Measurements from ENCODE around the gene SPEF1. TPM values are rescaled to one million over a fixed set of nuclear protein-coding genes. Genes with fewer than 3 reads are reported as not detected.
A peak's percentile ranks its signal among the peaks of the same experiment; 100 is the strongest.

Gene SPEF1
- total RNA-seq, 1 donor: under 0.01 TPM

GRCh38 chr20:3811467-3812258 lies 30.4 kb upstream of the SPEF1 start:
- DNase-seq (ENCODE audit: low read depth in 2 of 3, low spot score in 2 of 3): peak; percentile 82 to 95 (median 94)

GRCh38 chr20:3808544-3808943 lies 27.3 kb upstream of the SPEF1 start:
- DNase-seq (ENCODE audit: low read depth in 2 of 3, low spot score in 2 of 3): no peak

- no peak for DNase-seq (ENCODE audit: low read depth in 2 of 3, low spot score in 2 of 3)
These were observed 23.5 kb upstream of the SPEF1 start for GRCh38 chr20:3804781-3805180.

- no peak for DNase-seq (ENCODE audit: low read depth in 2 of 3, low spot score in 2 of 3)
These were observed 23.1 kb upstream of the SPEF1 start for GRCh38 chr20:3804254-3804751.

- DNase-seq (ENCODE audit: low read depth in 2 of 3, low spot score in 2 of 3): no peak
These were observed 22.6 kb upstream of the SPEF1 start for GRCh38 chr20:3803854-3804253.

GRCh38 chr20:3803289-3803688 lies 22.0 kb upstream of the SPEF1 start:
- DNase-seq (ENCODE audit: low read depth in 2 of 3, low spot score in 2 of 3): no peak

- DNase-seq (ENCODE audit: low read depth in 2 of 3, low spot score in 2 of 3): no peak
These were observed 21.4 kb upstream of the SPEF1 start for GRCh38 chr20:3802524-3803239.

DNA sequence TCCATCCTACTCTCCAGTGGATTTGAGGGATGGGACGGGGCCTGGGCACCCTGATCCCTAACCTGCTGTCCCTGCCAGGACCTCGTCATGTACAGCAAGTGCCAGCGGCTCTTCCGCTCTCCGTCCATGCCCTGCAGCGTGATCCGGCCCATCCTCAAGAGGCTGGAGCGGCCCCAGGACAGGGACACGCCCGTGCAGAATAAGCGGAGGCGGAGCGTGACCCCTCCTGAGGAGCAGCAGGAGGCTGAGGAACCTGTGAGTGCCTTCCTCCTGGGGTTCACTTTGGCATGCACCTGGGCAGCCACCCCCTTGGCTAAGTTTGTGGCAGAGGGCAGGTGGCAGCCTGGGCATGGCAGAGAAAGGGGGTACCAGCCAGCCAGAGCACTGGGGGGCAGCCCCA lies 20.6 kb upstream of the SPEF1 start:
- DNase-seq (ENCODE audit: low read depth in 2 of 3, low spot score in 2 of 3): no peak

DNA sequence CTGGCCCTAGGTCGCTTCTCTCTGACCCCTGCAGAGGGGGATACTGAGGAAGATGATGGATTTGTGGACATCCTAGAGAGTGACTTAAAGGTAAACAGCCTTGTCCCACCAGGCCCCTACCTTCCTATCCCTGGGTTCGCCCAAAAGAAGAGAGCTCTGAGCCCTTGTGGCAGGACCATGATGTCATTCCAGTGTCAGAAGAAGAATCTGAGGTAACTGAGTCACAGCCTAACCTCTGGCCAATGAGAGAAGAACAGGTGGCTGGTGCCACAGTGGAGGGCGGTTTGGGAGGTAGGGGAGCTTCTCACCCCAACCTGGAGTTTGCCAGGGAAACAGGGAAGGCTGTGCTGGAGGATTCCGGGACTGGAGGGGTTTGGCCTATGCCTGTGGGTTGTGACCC lies 20.1 kb upstream of the SPEF1 start:
- DNase-seq (ENCODE audit: low read depth in 2 of 3, low spot score in 2 of 3): no peak

DNA sequence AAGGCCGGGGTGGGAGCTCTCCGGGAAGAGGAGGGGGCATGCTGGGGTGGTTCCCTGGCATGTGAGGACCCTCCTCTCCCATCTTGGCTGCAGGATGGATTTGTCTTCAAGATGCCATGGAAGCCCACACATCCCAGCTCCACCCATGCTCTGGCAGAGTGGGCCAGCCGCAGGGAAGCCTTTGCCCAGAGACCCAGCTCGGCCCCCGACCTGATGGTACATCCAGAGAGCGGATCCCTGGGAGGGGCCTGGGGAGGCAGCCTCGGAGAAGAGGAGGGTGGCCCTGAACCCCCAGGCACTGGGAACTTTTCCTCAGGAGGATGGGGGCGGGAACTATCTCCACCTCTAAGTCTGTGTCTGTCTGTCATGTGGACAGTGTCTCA lies 19.6 kb upstream of the SPEF1 start:
- no peak for DNase-seq (ENCODE audit: low read depth in 2 of 3, low spot score in 2 of 3)

- DNase-seq (ENCODE audit: low read depth in 2 of 3, low spot score in 2 of 3): no peak
These were observed 19.1 kb upstream of the SPEF1 start for GRCh38 chr20:3800256-3800877.

DNA sequence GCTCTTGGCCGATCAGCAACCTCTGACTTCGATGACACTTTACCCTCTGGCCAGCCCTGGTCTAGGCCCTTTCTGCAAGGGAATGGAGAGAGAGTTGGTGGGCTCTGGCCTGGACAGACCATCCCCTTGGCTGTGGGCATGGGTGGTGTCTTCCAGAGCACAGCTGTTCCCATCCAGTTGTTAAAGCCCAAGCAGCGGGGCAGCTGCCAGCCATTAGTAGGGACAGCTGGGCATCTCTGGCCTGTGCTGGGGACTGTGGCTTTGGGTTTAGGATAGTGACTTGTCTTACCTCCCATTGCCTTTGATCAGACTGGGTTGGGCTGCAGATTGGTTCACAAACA lies 17.6 kb upstream of the SPEF1 start:
- DNase-seq (ENCODE audit: low read depth in 2 of 3, low spot score in 2 of 3): no peak

GRCh38 chr20:3798373-3798768 lies 17.1 kb upstream of the SPEF1 start:
- DNase-seq (ENCODE audit: low read depth in 2 of 3, low spot score in 2 of 3): no peak

DNA sequence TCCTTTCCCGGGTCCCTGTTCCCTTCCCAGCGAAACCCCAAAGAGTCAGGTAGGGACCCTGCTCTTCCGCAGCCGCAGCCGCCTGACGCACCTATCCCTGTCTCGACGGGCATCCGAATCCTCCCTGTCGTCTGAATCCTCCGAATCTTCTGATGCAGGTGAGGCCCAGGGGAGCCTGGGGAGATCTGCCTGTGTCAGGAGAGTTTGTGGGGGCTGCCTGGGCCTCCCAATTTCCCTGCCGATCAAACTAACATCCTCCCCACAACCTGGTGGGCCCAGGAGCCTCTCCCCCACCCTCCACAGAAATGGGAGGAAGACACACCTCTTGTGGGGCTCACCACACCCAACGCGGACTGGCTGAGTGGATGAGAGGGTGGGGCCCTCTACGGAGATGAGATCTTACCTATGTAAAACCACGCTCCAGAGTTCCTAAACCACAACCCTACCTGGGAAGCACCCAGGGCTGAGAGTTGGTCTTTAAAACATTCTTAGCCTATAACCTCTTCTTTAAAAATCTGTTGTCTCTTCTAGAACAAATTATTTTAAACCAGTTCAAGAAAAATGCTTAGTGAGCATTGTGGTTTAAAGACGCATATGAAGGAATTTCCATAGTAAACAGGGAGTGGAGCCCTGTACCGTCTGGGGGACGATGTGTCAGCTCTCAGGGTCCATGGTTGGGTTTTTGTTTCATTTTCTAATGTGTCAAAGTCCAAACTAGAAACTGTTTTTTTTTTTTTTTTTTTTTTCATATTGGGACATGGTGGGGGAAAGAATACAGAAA lies 16.5 kb upstream of the SPEF1 start:
- DNase-seq (ENCODE audit: low read depth in 2 of 3, low spot score in 2 of 3): no peak

DNA sequence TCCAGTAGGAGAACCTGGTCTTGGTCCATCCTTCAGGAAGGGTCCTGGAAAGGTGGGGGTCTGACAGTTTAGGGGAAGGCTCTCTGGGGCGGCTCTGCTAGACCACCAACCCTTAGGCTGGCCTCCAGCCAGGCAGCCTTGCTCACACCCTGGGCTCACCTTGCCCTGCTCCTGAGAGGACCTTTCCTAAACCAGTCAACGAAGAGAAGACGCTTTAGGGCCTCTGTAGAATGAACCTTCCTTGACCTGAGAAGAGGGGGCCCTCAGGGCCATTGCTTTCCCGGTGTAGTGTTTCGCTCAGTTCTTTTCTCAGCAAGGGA lies 15.9 kb upstream of the SPEF1 start:
- DNase-seq (ENCODE audit: low read depth in 2 of 3, low spot score in 2 of 3): no peak

GRCh38 chr20:3796477-3797225 lies 15.4 kb upstream of the SPEF1 start:
- DNase-seq (ENCODE audit: low read depth in 2 of 3, low spot score in 2 of 3): no peak

DNA sequence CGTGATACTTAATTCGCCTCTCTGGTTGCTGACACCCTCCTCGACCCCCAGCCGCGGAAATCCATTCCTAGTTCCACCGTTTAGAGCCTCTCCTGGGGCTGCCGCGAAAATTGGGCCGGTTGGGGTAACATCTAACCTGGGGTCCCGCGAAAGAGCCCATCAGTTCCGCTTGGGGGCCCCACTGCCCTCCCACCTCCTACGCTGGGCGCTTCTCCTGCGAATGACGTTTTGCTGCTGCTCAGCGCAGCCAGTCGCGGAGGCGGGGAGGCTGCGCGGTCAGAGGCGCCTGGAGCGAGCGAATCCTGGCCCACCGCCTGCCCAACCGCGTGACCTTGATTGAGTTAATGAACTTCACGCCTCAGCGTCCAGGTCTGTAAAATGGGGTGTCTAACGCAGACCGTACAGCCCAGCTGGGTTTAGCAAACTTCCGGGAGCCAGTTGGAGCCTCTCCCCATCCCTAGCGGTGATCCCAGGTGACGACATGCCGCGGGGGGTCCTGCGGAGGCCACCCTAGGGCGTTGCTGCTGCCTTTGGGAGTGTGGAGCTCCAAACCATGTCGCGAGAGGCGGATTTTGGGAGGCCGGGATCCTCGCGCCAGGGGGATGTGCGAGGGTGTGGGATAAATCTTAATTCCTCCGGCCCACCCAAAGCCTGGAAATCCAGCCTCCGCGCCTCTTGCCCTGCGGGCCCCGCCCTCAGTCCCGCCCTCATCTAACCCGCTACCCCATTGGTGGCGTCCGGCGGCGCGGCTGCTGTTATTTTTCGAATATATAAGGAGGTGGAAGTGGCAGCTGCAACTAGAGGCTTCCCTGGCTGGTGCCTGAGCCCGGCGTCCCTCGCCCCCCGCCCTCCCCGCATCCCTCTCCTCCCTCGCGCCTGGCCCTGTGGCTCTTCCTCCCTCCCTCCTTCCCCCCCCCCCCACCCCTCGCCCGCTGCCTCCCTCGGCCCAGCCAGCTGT lies 14.5 kb upstream of the SPEF1 start, which contains the start of gene CDC25B:
TSS of gene CDC25B (plus strand) at position 800 of the 958 bp plus-strand sequence. CDS start 222 bp downstream, outside the sequence.
- DNase-seq (ENCODE audit: low read depth in 2 of 3, low spot score in 2 of 3): peak; percentile 71 to 91 (median 81)

GRCh38 chr20:3794701-3795420 lies 13.6 kb upstream of the SPEF1 start:
- no peak for DNase-seq (ENCODE audit: low read depth in 2 of 3, low spot score in 2 of 3)

Data from hematopoietic multipotent progenitor cell (in vitro differentiated cells).